Measurements from ENCODE around the gene KLF7. TPM values are rescaled to one million over a fixed set of nuclear protein-coding genes. Genes with fewer than 3 reads are reported as not detected.

The KLF7 gene
- total and polyA plus RNA-seq, 4 donors = 5.8 to 90.9 (median 40.4) TPM

DNA sequence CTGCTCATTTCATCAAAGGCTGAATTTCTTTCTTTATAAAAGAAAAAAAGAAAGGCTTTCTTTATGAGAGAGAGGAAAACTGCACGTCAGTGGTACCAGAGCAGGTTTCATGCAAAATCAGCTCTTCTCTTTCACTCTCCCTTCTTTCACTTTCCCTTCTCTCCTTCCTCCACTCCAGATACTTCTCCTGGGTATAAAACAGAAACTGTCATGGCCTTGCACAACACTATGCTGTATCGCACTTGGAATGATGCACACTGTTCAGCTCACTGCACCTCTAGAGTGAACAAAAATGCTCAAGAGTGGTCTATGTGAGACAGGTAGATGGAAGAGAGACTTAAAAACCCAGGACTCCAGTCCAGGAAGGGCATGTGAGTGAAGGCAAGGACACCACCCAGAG, 73.8 kb downstream of the KLF7 start:
- H3K4me3 ChIP-seq (ENCODE audit: low read length in 2 of 2) = no peak overlapping the region
- peaks cover 3 to 11% of the 10 kb centered on the region in 2 donors for H3K4me1 ChIP-seq (ENCODE audit: control insufficient read depth in 1 of 2, insufficient read depth in 2 of 2, low read length in 2 of 2)
- ATAC-seq (ENCODE audit: low FRiP score) = no peak
- H3K36me3 ChIP-seq (ENCODE audit: control insufficient read depth in 1 of 2, insufficient read depth in 2 of 2, low read length in 1 of 2) = peaks cover 0 to 2% of the 10 kb centered on the region in 2 donors
- no peaks in the 10 kb centered on the region for H3K27me3 ChIP-seq (ENCODE audit: control insufficient read depth in 1 of 2, insufficient read depth in 2 of 2, low read length in 1 of 2)
- no peak for DNase-seq
- no peaks in the 10 kb centered on the region for H3K9me3 ChIP-seq (ENCODE audit: control insufficient read depth, low read length)
- intact Hi-C loops (cut with DNase I) = no loop called here
- H3K27ac ChIP-seq (ENCODE audit: low read depth in 1 of 2, low read length in 2 of 2) = no peak overlapping the region
- 91 to 98% methylated on average over 2 of the region's 2 CpGs for WGBS, 2 donors

DNA sequence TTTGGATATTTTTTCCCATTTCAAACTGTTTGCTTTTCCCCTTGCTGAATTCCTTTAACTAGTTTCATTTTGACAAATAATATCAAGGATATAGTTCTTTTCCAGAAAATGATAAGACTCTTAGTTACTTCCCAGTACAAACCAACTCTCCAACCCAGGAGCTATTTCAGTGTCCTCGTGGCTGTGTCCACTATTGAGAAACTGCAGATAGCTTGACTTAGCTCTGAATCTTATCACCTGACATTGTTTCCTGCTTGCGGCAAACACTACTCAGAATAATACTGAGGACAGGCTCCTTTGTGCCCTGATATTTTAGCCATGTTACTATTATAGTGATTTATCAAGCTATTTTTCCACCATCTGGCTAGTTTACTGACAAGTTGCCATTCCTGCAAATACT, 74.6 kb downstream of the KLF7 start:
- intact Hi-C loops (cut with DNase I) = no loop called here
- ATAC-seq (ENCODE audit: low FRiP score) (no peak), DNase-seq (no peak)
- Histone ChIP-seq H3K4me3 (ENCODE audit: low read length in 2 of 2) (no peak overlapping the region), H3K27ac (ENCODE audit: low read depth in 1 of 2, low read length in 2 of 2) (no peak overlapping the region), H3K27me3 (ENCODE audit: control insufficient read depth in 1 of 2, insufficient read depth in 2 of 2, low read length in 1 of 2) (no peaks in the 10 kb centered on the region), H3K4me1 (ENCODE audit: control insufficient read depth in 1 of 2, insufficient read depth in 2 of 2, low read length in 2 of 2) (peaks cover 3 to 9% of the 10 kb centered on the region in 2 donors), H3K9me3 (ENCODE audit: control insufficient read depth, low read length) (no peaks in the 10 kb centered on the region), H3K36me3 (ENCODE audit: control insufficient read depth in 1 of 2, insufficient read depth in 2 of 2, low read length in 1 of 2) (peaks cover 0 to 2% of the 10 kb centered on the region in 2 donors)
- 43 to 46% methylated on average over 2 of the region's 2 CpGs for WGBS, 2 donors

DNA sequence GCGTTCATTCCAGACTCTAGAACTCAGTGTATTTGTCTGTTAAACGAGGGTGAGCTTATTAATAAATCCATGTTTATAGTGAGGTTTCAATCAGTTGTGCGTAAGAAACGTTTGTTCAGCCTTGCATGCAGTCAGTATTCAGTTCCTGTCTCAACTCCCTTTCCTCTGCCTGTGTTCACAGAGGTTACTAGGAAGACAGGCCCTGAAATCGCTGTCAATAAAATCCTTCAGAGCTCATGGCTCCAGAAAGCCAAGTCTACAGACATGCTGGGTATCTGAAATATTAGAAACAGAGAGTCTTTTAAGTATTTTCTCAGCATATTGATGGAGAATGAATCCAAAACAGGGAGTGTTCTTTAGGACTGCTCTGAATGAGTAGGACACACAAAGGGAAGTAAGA, 75.4 kb downstream of the KLF7 start:
- no peaks in the 10 kb centered on the region for H3K27me3 ChIP-seq (ENCODE audit: control insufficient read depth in 1 of 2, insufficient read depth in 2 of 2, low read length in 1 of 2)
- DNase-seq = no peak
- no peak overlapping the region for H3K27ac ChIP-seq (ENCODE audit: low read depth in 1 of 2, low read length in 2 of 2)
- H3K4me3 ChIP-seq (ENCODE audit: low read length in 2 of 2) = no peak overlapping the region
- ATAC-seq (ENCODE audit: low FRiP score) = no peak
- intact Hi-C loops (cut with DNase I) = no loop called here
- no peaks in the 10 kb centered on the region for H3K9me3 ChIP-seq (ENCODE audit: control insufficient read depth, low read length)
- peaks cover 0 to 2% of the 10 kb centered on the region in 2 donors for H3K36me3 ChIP-seq (ENCODE audit: control insufficient read depth in 1 of 2, insufficient read depth in 2 of 2, low read length in 1 of 2)
- 69 to 82% methylated on average over 5 of the region's 5 CpGs for WGBS, 2 donors
- H3K4me1 ChIP-seq (ENCODE audit: control insufficient read depth in 1 of 2, insufficient read depth in 2 of 2, low read length in 2 of 2) = peaks cover 3 to 9% of the 10 kb centered on the region in 2 donors

DNA sequence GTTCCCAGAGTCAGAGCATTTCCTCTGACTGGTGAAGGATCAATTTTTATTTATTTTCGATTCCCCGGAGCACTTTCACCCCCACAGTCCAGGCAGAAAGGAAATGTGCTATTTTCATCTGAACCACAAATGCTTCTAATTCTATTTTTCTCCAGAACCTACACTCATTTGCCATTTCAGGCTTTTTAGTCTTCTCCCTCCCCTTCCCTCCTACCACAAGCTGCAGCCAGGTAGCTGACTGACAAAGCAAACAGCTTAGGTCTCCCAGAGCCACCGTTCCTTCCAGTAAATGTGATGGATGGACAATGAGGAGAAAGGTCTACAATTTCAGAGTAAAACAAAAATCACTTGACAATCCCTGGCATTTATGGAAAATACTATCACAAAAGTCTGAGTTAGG, 76.9 kb downstream of the KLF7 start:
- ATAC-seq (ENCODE audit: low FRiP score) (no peak), DNase-seq (no peak)
- Histone ChIP-seq H3K27ac (ENCODE audit: low read depth in 1 of 2, low read length in 2 of 2) (no peak overlapping the region), H3K4me3 (ENCODE audit: low read length in 2 of 2) (no peak overlapping the region), H3K36me3 (ENCODE audit: control insufficient read depth in 1 of 2, insufficient read depth in 2 of 2, low read length in 1 of 2) (peaks cover 2% of the 10 kb centered on the region in 2 donors), H3K9me3 (ENCODE audit: control insufficient read depth, low read length) (no peaks in the 10 kb centered on the region), H3K27me3 (ENCODE audit: control insufficient read depth in 1 of 2, insufficient read depth in 2 of 2, low read length in 1 of 2) (no peaks in the 10 kb centered on the region), H3K4me1 (ENCODE audit: control insufficient read depth in 1 of 2, insufficient read depth in 2 of 2, low read length in 2 of 2) (peaks cover 2 to 9% of the 10 kb centered on the region in 2 donors)
- 25 to 37% methylated on average over 3 of the region's 3 CpGs for WGBS, 2 donors
- intact Hi-C loops (cut with DNase I) = loop anchor here in 1 of 2 donors (5.0 kb wide), 1 partner anchor 42 kb away; no protein-coding TSS in a partner anchor

DNA sequence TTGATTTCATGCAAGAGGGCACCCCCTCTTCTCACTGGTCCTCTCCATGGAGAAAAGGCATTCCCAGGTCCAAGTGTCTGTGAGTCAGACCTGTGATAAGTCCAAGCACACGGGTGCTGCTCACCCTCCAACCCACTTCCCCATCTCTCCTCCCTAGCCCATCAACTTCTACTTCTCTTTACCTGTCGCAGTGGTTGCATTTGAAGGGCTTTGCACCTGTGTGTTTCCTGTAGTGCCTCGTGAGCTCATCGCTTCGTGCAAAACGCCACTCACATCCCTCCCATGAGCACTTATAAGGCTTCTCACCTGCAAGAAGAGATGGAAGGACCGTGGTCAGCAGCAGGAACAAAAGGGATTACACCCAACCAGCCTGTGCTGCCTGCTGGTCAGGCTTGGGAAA, 77.5 kb downstream of the KLF7 start:
- H3K27me3 ChIP-seq (ENCODE audit: control insufficient read depth in 1 of 2, insufficient read depth in 2 of 2, low read length in 1 of 2) = no peaks in the 10 kb centered on the region
- H3K4me3 ChIP-seq (ENCODE audit: low read length in 2 of 2) = no peak overlapping the region
- H3K9me3 ChIP-seq (ENCODE audit: control insufficient read depth, low read length) = no peaks in the 10 kb centered on the region
- ATAC-seq (ENCODE audit: low FRiP score) = no peak
- peaks cover 2 to 11% of the 10 kb centered on the region in 2 donors for H3K4me1 ChIP-seq (ENCODE audit: control insufficient read depth in 1 of 2, insufficient read depth in 2 of 2, low read length in 2 of 2)
- 90 to 92% methylated on average over 7 of the region's 7 CpGs for WGBS, 2 donors
- no peak overlapping the region for H3K27ac ChIP-seq (ENCODE audit: low read depth in 1 of 2, low read length in 2 of 2)
- no peak for DNase-seq
- intact Hi-C loops (cut with DNase I) = loop anchor here in 1 of 2 donors (5.0 kb wide), 1 partner anchor 41 kb away; no protein-coding TSS in a partner anchor
- H3K36me3 ChIP-seq (ENCODE audit: control insufficient read depth in 1 of 2, insufficient read depth in 2 of 2, low read length in 1 of 2) = peaks cover 2% of the 10 kb centered on the region in 2 donors

DNA sequence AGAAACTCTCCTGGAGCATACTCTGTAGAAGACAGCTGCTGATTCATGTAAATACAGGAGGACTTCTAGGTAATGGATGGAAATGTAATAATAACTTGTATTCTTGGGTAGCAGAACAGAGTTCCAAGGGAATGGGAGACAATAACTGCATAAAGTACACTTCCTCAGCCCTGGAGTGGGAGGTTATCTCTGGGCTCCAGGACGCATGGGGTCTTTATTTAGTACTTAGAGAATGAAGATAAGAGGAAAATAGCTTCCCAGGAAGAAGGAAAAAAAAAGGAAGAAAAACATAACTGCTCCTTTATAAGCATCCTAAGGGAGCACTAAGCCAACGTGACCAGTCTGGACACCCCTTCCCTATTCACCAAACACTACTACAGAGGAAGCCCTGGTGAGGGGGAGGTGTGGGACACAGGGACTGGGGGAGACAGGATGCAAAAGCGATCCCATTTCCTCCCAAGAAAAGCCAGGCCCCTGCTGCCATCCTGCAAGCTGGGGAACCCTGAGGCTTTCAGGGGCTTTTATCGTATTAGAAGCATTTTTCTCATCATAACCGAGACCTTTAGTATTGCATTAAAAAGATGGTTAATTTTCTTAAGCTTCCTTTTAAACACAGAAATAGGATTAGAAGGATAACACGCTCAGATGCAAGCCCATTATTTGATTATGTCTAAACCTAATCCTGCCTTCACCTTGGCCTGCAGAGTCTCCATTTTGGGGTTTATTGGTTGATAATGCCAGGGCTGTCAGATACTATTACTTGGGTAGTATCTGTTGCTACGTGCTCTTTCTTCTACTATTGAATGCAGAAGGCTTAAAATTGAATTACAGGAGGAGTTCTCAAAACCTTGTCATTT, 78.5 kb downstream of the KLF7 start:
- DNase-seq (no peak), ATAC-seq (ENCODE audit: low FRiP score) (no peak)
- Histone ChIP-seq H3K27ac (ENCODE audit: low read depth in 1 of 2, low read length in 2 of 2) (no peak overlapping the region), H3K4me1 (ENCODE audit: control insufficient read depth in 1 of 2, insufficient read depth in 2 of 2, low read length in 2 of 2) (peaks cover 2 to 11% of the 10 kb centered on the region in 2 donors), H3K36me3 (ENCODE audit: control insufficient read depth in 1 of 2, insufficient read depth in 2 of 2, low read length in 1 of 2) (peaks cover 2% of the 10 kb centered on the region in 2 donors), H3K9me3 (ENCODE audit: control insufficient read depth, low read length) (no peaks in the 10 kb centered on the region), H3K27me3 (ENCODE audit: control insufficient read depth in 1 of 2, insufficient read depth in 2 of 2, low read length in 1 of 2) (no peaks in the 10 kb centered on the region), H3K4me3 (ENCODE audit: low read length in 2 of 2) (no peak overlapping the region)
- WGBS, 2 donors = 73% methylated on average over 7 of the region's 7 CpGs
- intact Hi-C loops (cut with DNase I) = loop anchor here in 1 of 2 donors (5.0 kb wide), 1 partner anchor 40 kb away; no protein-coding TSS in a partner anchor

DNA sequence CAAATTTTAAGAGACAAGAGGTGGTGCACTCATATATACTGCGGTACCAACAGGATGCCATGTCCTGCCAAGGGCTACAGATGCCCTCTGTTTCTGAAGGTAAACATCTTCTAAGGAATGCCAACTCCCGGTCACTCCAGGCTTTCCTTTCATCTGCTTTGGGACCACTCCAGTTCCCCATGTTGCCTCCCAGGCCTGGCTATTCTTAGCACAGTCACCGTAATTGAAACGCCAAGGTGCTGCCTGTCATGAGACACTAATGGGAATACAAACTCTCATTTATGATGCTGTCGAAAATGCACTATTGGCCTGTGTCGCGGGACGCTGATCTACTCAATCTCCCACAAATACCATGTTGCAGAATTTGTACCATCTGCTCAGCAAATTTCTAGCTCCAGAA, 79.6 kb downstream of the KLF7 start:
- H3K36me3 ChIP-seq (ENCODE audit: control insufficient read depth in 1 of 2, insufficient read depth in 2 of 2, low read length in 1 of 2) = peaks cover 5 to 8% of the 10 kb centered on the region in 2 donors
- 55 to 59% methylated on average over 8 of the region's 8 CpGs for WGBS, 2 donors
- H3K27ac ChIP-seq (ENCODE audit: low read depth in 1 of 2, low read length in 2 of 2) = peak overlapping the region in 1 of 2 donors; percentile 33
- no peaks in the 10 kb centered on the region for H3K27me3 ChIP-seq (ENCODE audit: control insufficient read depth in 1 of 2, insufficient read depth in 2 of 2, low read length in 1 of 2)
- DNase-seq (no peak), ATAC-seq (ENCODE audit: low FRiP score) (no peak)
- intact Hi-C loops (cut with DNase I) = loop anchor here in 1 of 2 donors (5.0 kb wide), 1 partner anchor 39 kb away; no protein-coding TSS in a partner anchor
- peaks cover 0 to 11% of the 10 kb centered on the region in 2 donors for H3K4me1 ChIP-seq (ENCODE audit: control insufficient read depth in 1 of 2, insufficient read depth in 2 of 2, low read length in 2 of 2)
- H3K4me3 ChIP-seq (ENCODE audit: low read length in 2 of 2) = no peak overlapping the region
- H3K9me3 ChIP-seq (ENCODE audit: control insufficient read depth, low read length) = no peaks in the 10 kb centered on the region

DNA sequence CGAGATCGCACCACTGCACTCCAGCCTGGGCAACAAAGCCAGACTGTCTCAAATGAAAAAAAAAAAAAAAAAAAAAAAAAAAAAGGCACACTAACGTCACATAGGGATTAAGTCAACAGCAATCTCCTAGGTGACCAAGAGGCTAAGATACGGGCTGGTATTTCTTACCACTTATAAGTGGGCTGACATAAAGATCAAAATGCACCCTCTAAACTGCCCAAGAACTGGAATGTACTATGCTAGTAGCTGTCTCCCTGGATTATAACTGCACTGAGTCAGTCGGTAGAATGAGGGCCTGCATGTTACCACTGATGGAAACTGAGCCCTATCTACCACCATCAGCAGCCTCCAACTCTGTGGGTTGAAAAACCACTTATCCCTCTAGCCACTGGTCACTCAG, 80.6 kb downstream of the KLF7 start:
- H3K27ac ChIP-seq (ENCODE audit: low read depth in 1 of 2, low read length in 2 of 2) = no peak overlapping the region
- peaks cover 0 to 7% of the 10 kb centered on the region in 2 donors for H3K4me1 ChIP-seq (ENCODE audit: control insufficient read depth in 1 of 2, insufficient read depth in 2 of 2, low read length in 2 of 2)
- H3K27me3 ChIP-seq (ENCODE audit: control insufficient read depth in 1 of 2, insufficient read depth in 2 of 2, low read length in 1 of 2) = no peaks in the 10 kb centered on the region
- no peak for DNase-seq
- intact Hi-C loops (cut with DNase I) = loop anchor here in 1 of 2 donors (5.0 kb wide), 1 partner anchor 38 kb away; no protein-coding TSS in a partner anchor
- H3K9me3 ChIP-seq (ENCODE audit: control insufficient read depth, low read length) = no peaks in the 10 kb centered on the region
- no peak overlapping the region for H3K4me3 ChIP-seq (ENCODE audit: low read length in 2 of 2)
- WGBS, 2 donors = 60 to 66% methylated on average over 5 of the region's 5 CpGs
- no peak for ATAC-seq (ENCODE audit: low FRiP score)
- peaks cover 5 to 9% of the 10 kb centered on the region in 2 donors for H3K36me3 ChIP-seq (ENCODE audit: control insufficient read depth in 1 of 2, insufficient read depth in 2 of 2, low read length in 1 of 2)

All from aorta (tissue), 5 donors.